ENCODE measurements around the gene POU5F1.

POU5F1 gene

GRCh38 chr6:31114970-31115849 lies 55.3 kb downstream of the POU5F1 start:
- DNase-seq (ENCODE audit: low read depth in 2 of 2), result no peak

- no peak for DNase-seq (ENCODE audit: low read depth in 2 of 2)
These were observed 56.0 kb downstream of the POU5F1 start, which contains the start of gene PSORS1C1 for GRCh38 chr6:31114541-31114878. PSORS1C1 (plus strand) TSS chr6:31114800; CDS start chr6:31129633, 14,833 bp downstream.

Measured in stimulated activated CD8-positive, alpha-beta memory T cell treated with anti-CD3 and anti-CD28 coated beads, Interleukin-2, amount 100 ng/mL, for 48 hours (primary cell).